Astrocyte of the cerebellum (primary cell): ENCODE results near the gene XIAP.

Source experiments
- DNase-seq: peaks from one replicate; pipeline ENCODE4 v3.0.0-alpha.2; 2011; ENCODE audit warnings: low read depth
- H3K4me3 ChIP-seq: 2 replicates; pipeline ENCODE4 v1.5.1; 2011; ENCODE audit warnings: mild to moderate bottlenecking, low read depth, low read length, moderate library complexity
- CTCF ChIP-seq: IDR thresholded peaks from 2 replicates; pipeline ENCODE4 v1.5.1; 2012; ENCODE audit warnings: low read length, low read depth, moderate library complexity, mild to moderate bottlenecking; ENCODE audit errors: missing control alignments
- in situ Hi-C: cut with HindIII; loops from 2 replicates; pipeline ENCODE4 v1.10.0; 2017; ENCODE audit warnings: low sequenced_read_pairs

Gene XIAP

GRCh38 chrX:123876177-123876576, 16.3 kb downstream of the XIAP start:
- in situ Hi-C loops: no loop called here
- no peak for DNase-seq
- TF ChIP-seq CTCF: no peak
- no peak overlapping the region for H3K4me3 ChIP-seq

DNA sequence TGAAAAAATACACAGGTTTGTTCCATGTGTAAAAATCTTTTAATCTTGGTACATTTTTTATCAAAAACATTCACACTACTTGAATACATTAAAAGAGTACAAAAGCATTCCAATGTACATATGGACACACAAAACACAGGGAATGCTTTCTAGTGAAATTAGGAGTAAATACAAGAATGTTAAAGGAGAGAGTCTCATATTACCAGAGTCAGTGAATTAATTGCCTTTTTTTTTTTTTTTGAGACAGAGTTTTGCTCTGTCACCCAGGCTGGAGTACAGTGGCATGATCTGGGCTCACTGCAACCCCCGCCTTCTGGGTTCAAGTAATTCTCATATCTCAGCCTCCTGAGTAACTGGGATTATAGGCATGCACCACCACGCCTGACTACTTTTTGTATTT, 17.0 kb downstream of the XIAP start:
- no peak for TF ChIP-seq CTCF
- in situ Hi-C loops: no loop called here
- H3K4me3 ChIP-seq: no peak overlapping the region
- no peak for DNase-seq

DNA sequence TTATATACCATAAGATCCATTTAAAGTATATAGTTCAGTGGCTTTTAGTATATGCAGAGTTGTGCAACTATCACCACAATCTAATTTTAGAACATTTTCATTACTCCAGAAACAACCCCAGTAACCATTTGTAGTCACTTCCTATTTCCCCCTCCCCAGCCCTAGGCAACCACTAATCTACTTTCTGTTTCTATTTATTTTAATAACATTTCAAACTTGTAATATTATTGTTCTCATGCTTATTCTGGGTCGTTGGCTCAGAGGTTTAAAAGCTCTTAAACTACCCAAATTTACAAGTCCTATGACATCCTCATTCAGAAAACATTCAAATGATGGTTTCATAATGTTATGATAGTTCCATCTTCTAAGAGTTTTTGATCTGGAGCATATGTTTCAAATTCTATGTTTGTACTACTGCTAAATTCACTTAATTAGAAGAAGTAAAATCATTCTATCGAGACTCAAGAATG, 18.4 kb downstream of the XIAP start:
- no peak for TF ChIP-seq CTCF
- no peak overlapping the region for H3K4me3 ChIP-seq
- in situ Hi-C loops: no loop called here
- no peak for DNase-seq

DNA sequence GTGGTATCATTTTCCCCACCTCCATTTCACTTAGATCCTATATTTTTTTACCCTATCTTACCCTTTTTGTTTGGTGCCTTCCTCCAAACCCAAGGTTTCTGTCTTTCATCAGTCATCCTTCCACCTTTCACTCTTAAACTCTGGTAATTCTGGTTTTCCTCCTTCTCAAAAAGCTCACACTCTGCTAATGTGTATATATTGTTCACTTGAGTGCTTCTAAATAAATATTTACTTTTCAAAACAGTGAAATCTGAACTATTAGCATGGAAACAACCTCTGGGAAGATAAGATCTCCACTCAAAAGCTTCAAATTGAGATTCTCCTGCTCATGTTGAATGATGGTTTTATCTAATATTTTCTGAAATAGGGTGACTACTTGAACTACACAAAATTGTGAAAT, 21.5 kb downstream of the XIAP start:
- in situ Hi-C loops: no loop called here
- DNase-seq: no peak
- TF ChIP-seq CTCF: no peak
- H3K4me3 ChIP-seq: no peak overlapping the region

DNA sequence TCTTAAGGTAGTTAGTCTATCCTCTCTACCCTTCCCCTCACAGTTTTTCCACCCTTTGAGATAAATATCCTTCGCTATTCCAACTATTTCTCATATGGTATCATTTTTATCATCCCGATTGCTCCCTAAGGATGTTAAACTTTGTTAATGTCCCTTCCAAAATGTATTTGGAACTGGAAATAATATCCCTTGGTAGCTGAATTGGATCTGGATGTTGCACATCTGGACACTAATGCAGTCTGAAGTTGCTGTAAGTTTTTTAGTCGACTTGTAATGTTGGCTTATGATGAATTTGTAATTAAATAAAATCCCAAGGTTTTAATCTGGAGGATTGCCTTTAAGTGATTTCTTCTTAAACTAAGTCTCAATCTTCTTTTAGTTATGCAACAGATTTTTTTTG, 22.5 kb downstream of the XIAP start:
- TF ChIP-seq CTCF: no peak
- no peak for DNase-seq
- H3K4me3 ChIP-seq: no peak overlapping the region
- in situ Hi-C loops: no loop called here

DNA sequence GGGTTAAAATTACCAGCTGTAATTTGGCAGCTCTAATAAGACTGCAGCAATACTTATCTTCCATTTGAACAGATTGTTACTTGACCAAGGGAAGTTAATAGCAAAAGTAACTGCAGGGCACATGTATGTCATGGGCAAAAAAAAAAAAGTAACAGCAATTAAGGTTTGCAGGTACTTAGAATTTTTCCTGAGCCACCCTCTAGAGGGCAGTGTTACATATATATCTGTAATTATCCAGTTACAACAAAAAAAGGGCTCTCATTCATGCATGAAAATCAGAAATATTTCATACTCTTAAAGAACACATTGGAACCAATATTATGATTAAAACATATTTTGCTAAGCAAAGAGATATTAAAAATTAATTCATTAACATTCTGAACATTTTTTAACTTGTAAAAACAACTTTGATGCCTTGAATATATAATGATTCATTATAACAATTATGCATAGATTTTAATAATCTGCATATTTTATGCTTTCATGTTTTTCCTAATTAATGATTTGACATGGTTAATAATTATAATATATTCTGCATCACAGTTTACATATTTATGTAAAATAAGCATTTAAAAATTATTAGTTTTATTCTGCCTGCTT, 25.1 kb downstream of the XIAP start:
- no peak overlapping the region for H3K4me3 ChIP-seq
- peak; percentile 26 for TF ChIP-seq CTCF
- peak; percentile 29 for DNase-seq
- in situ Hi-C loops: no loop called here
